ENCODE measurements around the gene FAM162A. TPM values are rescaled to one million over a fixed set of nuclear protein-coding genes. Genes with fewer than 3 reads are reported as not detected.

Gene FAM162A
- total and polyA plus RNA-seq, 10 donors, result 9.3 to 57.1 (median 25.8) TPM

GRCh38 chr3:122366379-122366749 is 17.6 kb upstream of the FAM162A start:
- intact Hi-C loops (cut with DNase I; ENCODE audit: low total_unique reads), result no loop called here
- WGBS, 5 donors, result 94 to 97% (median 95%) methylated on average over 5 of the region's 5 CpGs

GRCh38 chr3:122374034-122374433 is 9.9 kb upstream of the FAM162A start:
- H3K27me3 ChIP-seq (replicated peaks in 1 of 7), result no peaks in the 10 kb centered on the region
- peaks cover 0 to 14% (median under 1%) of the 10 kb centered on the region in 6 donors for H3K4me1 ChIP-seq
- no peak overlapping the region for H3K27ac ChIP-seq
- no peak for DNase-seq
- TF ChIP-seq POLR2A (IDR thresholded peaks at IDR 0.05), result no peak
- intact Hi-C loops (cut with DNase I; ENCODE audit: low total_unique reads), result no loop called here
- no peaks in the 10 kb centered on the region for H3K9me3 ChIP-seq
- H3K36me3 ChIP-seq, result peaks cover 0 to 59% (median 11%) of the 10 kb centered on the region in 6 donors
- H3K4me3 ChIP-seq, result no peak overlapping the region
- 94 to 100% (median 96%) methylated on average over 1 of the region's 1 CpG for WGBS, 5 donors

More at GRCh38 chr3:122366379-122366749, 17.6 kb upstream of the FAM162A start:
- H3K36me3 ChIP-seq, result peaks cover 2 to 100% (median 40%) of the 10 kb centered on the region in 6 donors
- H3K4me3 ChIP-seq, result no peak overlapping the region
- no peak for DNase-seq
- no peaks in the 10 kb centered on the region for H3K27me3 ChIP-seq (replicated peaks in 1 of 7)
- H3K27ac ChIP-seq, result no peak overlapping the region
- H3K4me1 ChIP-seq, result no peaks in the 10 kb centered on the region
- no peaks in the 10 kb centered on the region for H3K9me3 ChIP-seq
- TF ChIP-seq POLR2A (IDR thresholded peaks at IDR 0.05), result no peak
- no peak for TF ChIP-seq POLR2AphosphoS5 (IDR thresholded peaks at IDR 0.05)
- no peak for TF ChIP-seq CTCF (IDR thresholded peaks at IDR 0.05 in 8 of 11, conservative IDR thresholded peaks at IDR 0.05 in 3 of 11)

DNA sequence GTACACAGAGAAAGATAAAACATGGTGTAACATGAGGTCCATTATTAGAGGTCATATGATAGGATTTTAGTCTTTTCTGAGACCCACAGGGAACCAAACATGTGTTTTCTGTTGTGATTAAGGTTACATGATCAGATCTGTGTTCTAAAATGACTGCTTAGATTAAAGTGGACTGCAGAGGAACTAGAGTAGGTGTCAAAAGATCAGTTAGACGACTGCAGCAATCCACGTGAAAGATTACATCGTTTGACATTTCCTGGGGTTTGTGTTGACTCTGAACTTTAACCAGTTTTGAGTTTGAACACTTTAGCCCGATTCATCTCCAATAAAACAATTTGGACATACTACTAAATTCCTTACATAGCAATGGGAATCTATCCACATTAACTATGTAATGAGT is 6.0 kb upstream of the FAM162A start:
- H3K27me3 ChIP-seq (replicated peaks in 1 of 7), result no peaks in the 10 kb centered on the region
- no peak overlapping the region for H3K27ac ChIP-seq
- peaks cover 8 to 53% (median 17%) of the 10 kb centered on the region in 6 donors for H3K4me1 ChIP-seq
- H3K9me3 ChIP-seq, result no peaks in the 10 kb centered on the region
- intact Hi-C loops (cut with DNase I; ENCODE audit: low total_unique reads), result no loop called here
- no peak for DNase-seq
- TF ChIP-seq CTCF (IDR thresholded peaks at IDR 0.05 in 8 of 11, conservative IDR thresholded peaks at IDR 0.05 in 3 of 11) (no peak), POLR2A (IDR thresholded peaks at IDR 0.05) (no peak), POLR2AphosphoS5 (IDR thresholded peaks at IDR 0.05) (no peak)
- no peak overlapping the region for H3K4me3 ChIP-seq
- 50 to 77% (median 60%) methylated on average over 4 of the region's 4 CpGs for whole genome bisulfite sequencing, 5 donors
- H3K36me3 ChIP-seq, result peaks cover 0 to 32% (median 2%) of the 10 kb centered on the region in 6 donors

- 0 to 1% (median 0%) methylated on average over 31 of the region's 31 CpGs for WGBS, 5 donors
- peak; percentile 95 for DNase-seq
- Histone ChIP-seq H3K4me1 (peaks cover 18 to 79% (median 38%) of the 10 kb centered on the region in 6 donors), H3K27me3 (replicated peaks in 1 of 7) (no peaks in the 10 kb centered on the region), H3K27ac (peak within 1 kb of the TSS; percentile 72 to 91 (median 88)), H3K4me3 (peak within 1 kb of the TSS; percentile 73 to 94 (median 87)), H3K9me3 (no peaks in the 10 kb centered on the region), H3K36me3 (peaks cover 0 to 19% (median 2%) of the 10 kb centered on the region in 6 donors)
- intact Hi-C loops (cut with DNase I; ENCODE audit: low total_unique reads), result no loop called here
- TF ChIP-seq CTCF (IDR thresholded peaks at IDR 0.05 in 8 of 11, conservative IDR thresholded peaks at IDR 0.05 in 3 of 11) (peak in 1 of 11 experiments; percentile 17), POLR2AphosphoS5 (IDR thresholded peaks at IDR 0.05) (peak; percentile 69 to 76 (median 75)), POLR2A (IDR thresholded peaks at IDR 0.05) (no peak)
These were observed 905 bp upstream of the FAM162A start, which contains the start of gene MIX23 for GRCh38 chr3:122382888-122383666. MIX23 (minus strand) TSS chr3:122383231; CDS start chr3:122383224, 7 bp downstream.

Measured in spleen (tissue), 11 donors.